Thyroid gland (tissue), 4 donors: ENCODE data around the gene ALDH1A1. TPM values are rescaled to one million over a fixed set of nuclear protein-coding genes. Genes with fewer than 3 reads are reported as not detected.
A peak's percentile ranks its signal among the peaks of the same experiment; 100 is the strongest.

Experiments
- DNase-seq, 2 donors: peaks; one replicate each; pipeline ENCODE4 v3.0.0-alpha.2; 2019
- H3K27ac ChIP-seq, 3 donors: fragments of 200-600 bp; sonication (generic); 1 replicate in 2 of 3; 2 replicates in 1 of 3; pipeline ENCODE4 v1.5.1; 2016 to 2019; ENCODE audit warnings: mild to moderate bottlenecking in 1 of 3, moderate library complexity in 1 of 3
- H3K27me3 ChIP-seq: fragments of 200-600 bp; sonication (generic); one replicate; pipeline ENCODE4 v1.5.1; 2019
- H3K36me3 ChIP-seq, 2 donors: fragments of 200-600 bp; sonication (generic); one replicate each; pipeline ENCODE4 v1.5.1; 2016 to 2019
- H3K4me1 ChIP-seq, 2 donors: fragments of 200-600 bp; sonication (generic); one replicate each; pipeline ENCODE4 v1.5.1; 2017 to 2019
- H3K4me3 ChIP-seq, 3 donors: fragments of 200-600 bp; sonication (generic); replicated peaks in 1 of 3; 1 replicate in 2 of 3; 2 replicates in 1 of 3; pipeline ENCODE4 v1.5.1; 2016; ENCODE audit warnings: mild to moderate bottlenecking in 1 of 3
- H3K9me3 ChIP-seq: fragments of 200-600 bp; sonication (generic); one replicate; pipeline ENCODE4 v1.5.1; 2017
- POLR2A ChIP-seq, 2 donors: fragments of 450-650 bp; IDR thresholded peaks; one replicate each; pipeline ENCODE4 v1.6.1; 2017; ENCODE audit warnings: antibody characterized with exemption in 2 of 2, mild to moderate bottlenecking in 2 of 2, moderate library complexity in 1 of 2
- WGBS, 2 donors: methylation state at CpG; one replicate each; pipeline ENCODE4 v1.1.5; 2017; 5-methylcytosine and 5-hydroxymethylcytosine counted together
- intact Hi-C: fragments of 100-400 bp; cut with DNase I; formaldehyde crosslinking; loops from one replicate; pipeline ENCODE4 v1.15.1; 2023
- total RNA-seq, 4 donors: library from RNA; depleted of rRNA; stranded (reverse); fragments of >200 nt; gene quantifications; one replicate each; pipeline ENCODE4 v1.2.3, GENCODE V29; 2016
- TF ChIP-seq, protein P1 (sequence below), 6 experiments: fragments of 200-600 bp in 3 of 6; fragments of 450-650 bp in 3 of 6; sonication (generic) in 3 of 6; IDR thresholded peaks; one replicate each; pipeline ENCODE4 v1.5.1; 2016 to 2019; ENCODE audit warnings: antibody characterized with exemption in 6 of 6, mild to moderate bottlenecking in 2 of 6, inconsistent platforms in 1 of 6, moderate library complexity in 1 of 6

ALDH1A1 gene
- total RNA-seq, 4 donors from 2014 or later: 237 to 323 (median 293) TPM

DNA sequence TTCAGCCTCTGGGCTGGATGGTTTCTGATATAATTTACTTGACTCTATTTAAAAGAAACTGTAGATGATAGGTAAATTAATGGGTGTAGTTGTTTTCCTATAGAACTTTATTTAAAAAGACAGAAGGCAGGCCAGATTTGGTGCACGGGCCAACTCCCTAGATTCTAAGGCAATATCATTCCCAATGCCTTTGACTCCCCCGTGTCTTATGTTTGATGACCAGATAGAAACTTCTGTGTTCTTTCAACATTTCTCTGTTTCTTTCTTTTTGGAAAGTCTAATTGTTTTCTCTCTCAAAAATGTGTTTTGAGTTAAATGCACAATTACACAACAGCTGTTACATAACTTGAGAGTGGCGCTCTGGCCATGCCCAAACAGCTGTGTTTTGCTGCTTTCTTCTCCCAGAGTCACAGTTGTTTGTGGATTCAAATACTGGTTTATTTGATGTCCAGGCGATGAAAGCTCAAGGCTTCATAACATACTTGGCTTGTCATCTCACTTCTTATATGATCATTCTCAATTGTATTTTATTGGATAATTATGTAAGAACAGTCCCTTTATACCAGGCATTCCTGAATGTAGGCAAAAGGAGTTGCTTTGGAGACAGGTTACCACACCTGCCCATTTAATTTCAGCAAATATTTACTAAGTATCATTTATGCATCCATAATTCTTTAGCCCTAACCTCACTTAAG lies 1.7 kb upstream of the ALDH1A1 start:
- TF ChIP-seq, protein P1, sequence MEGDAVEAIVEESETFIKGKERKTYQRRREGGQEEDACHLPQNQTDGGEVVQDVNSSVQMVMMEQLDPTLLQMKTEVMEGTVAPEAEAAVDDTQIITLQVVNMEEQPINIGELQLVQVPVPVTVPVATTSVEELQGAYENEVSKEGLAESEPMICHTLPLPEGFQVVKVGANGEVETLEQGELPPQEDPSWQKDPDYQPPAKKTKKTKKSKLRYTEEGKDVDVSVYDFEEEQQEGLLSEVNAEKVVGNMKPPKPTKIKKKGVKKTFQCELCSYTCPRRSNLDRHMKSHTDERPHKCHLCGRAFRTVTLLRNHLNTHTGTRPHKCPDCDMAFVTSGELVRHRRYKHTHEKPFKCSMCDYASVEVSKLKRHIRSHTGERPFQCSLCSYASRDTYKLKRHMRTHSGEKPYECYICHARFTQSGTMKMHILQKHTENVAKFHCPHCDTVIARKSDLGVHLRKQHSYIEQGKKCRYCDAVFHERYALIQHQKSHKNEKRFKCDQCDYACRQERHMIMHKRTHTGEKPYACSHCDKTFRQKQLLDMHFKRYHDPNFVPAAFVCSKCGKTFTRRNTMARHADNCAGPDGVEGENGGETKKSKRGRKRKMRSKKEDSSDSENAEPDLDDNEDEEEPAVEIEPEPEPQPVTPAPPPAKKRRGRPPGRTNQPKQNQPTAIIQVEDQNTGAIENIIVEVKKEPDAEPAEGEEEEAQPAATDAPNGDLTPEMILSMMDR (IDR thresholded peaks at IDR 0.05): no peak
- TF ChIP-seq POLR2A (IDR thresholded peaks at IDR 0.05): peak in 1 of 2 donors; percentile 6
- WGBS, 2 donors: 79 to 81% methylated on average over 4 of the region's 4 CpGs
- DNase-seq: no peak
- intact Hi-C loops: no loop called here
- no peaks in the 10 kb centered on the region for H3K36me3 ChIP-seq
- H3K27me3 ChIP-seq: no peaks in the 10 kb centered on the region
- no peaks in the 10 kb centered on the region for H3K9me3 ChIP-seq
- peak overlapping the region; percentile 76 to 89 (median 87) for H3K27ac ChIP-seq
- H3K4me1 ChIP-seq: peaks cover 12 to 17% of the 10 kb centered on the region in 2 donors
- no peak overlapping the region for H3K4me3 ChIP-seq

DNA sequence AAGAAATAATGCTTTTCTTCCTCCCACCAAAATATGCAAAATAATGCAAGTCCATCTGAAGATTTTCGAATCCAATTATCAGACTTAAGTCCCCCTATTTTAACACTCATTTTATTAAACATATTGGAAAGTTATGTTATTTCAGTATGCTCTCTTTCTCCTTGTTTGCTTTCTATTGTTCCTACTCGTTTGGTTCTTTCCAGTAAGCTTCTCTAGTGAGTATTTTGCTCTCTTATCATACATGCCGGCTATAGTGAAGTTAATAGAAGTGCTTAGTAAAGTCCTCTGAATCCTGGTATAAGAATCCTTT lies 517 bp downstream of the ALDH1A1 start:
- DNase-seq: no peak
- peak overlapping the region; percentile 26 to 37 (median 27) for H3K4me3 ChIP-seq
- H3K27ac ChIP-seq: peak overlapping the region; percentile 76 to 89 (median 87)
- WGBS, 2 donors: 23 to 34% methylated on average over 3 of the region's 3 CpGs
- intact Hi-C loops: no loop called here
- no peaks in the 10 kb centered on the region for H3K36me3 ChIP-seq
- no peaks in the 10 kb centered on the region for H3K9me3 ChIP-seq
- H3K27me3 ChIP-seq: no peaks in the 10 kb centered on the region
- H3K4me1 ChIP-seq: peaks cover 32 to 38% of the 10 kb centered on the region in 2 donors
- TF ChIP-seq POLR2A (IDR thresholded peaks at IDR 0.05): no peak
- TF ChIP-seq, protein P1 (IDR thresholded peaks at IDR 0.05): no peak

- DNase-seq: no peak
- Histone ChIP-seq H3K27me3 (no peaks in the 10 kb centered on the region), H3K9me3 (no peaks in the 10 kb centered on the region), H3K4me3 (peak overlapping the region; percentile 26 to 37 (median 27)), H3K4me1 (peaks cover 36 to 43% of the 10 kb centered on the region in 2 donors), H3K27ac (peak overlapping the region; percentile 76 to 89 (median 87)), H3K36me3 (no peaks in the 10 kb centered on the region)
- intact Hi-C loops: no loop called here
- WGBS, 2 donors: 28 to 36% methylated on average over 5 of the region's 5 CpGs
- TF ChIP-seq, protein P1 (IDR thresholded peaks at IDR 0.05): no peak
- peak in 1 of 2 donors; percentile 33 for TF ChIP-seq POLR2A (IDR thresholded peaks at IDR 0.05)
Observed at GRCh38 chr9:72951520-72952380, 1.1 kb downstream of the ALDH1A1 start.

GRCh38 chr9:72950875-72951442 lies 1.9 kb downstream of the ALDH1A1 start:
- Histone ChIP-seq H3K4me1 (peaks cover 36 to 43% of the 10 kb centered on the region in 2 donors), H3K4me3 (peak overlapping the region in 2 of 3 donors; percentile 17 to 27), H3K27ac (peak overlapping the region; percentile 76 to 89 (median 87)), H3K9me3 (no peaks in the 10 kb centered on the region), H3K27me3 (no peaks in the 10 kb centered on the region), H3K36me3 (no peaks in the 10 kb centered on the region)
- DNase-seq: no peak
- TF ChIP-seq POLR2A (IDR thresholded peaks at IDR 0.05): no peak
- TF ChIP-seq, protein P1 (IDR thresholded peaks at IDR 0.05): no peak
- intact Hi-C loops: no loop called here
- WGBS, 2 donors: 44 to 67% methylated on average over 7 of the region's 7 CpGs
